Endothelial cell of hepatic sinusoid (primary cell): ENCODE data around the gene TEX30.

Source experiments
- in situ Hi-C: cut with HindIII; loops from 2 replicates; pipeline ENCODE4 v1.10.0; 2017; ENCODE audit warnings: low sequenced_read_pairs

The TEX30 gene

GRCh38 chr13:102773441-102774213 lies at the start of gene TEX30:
TSS of gene TEX30 (minus strand) at chr13:102773786. CDS start at chr13:102770026, 3,760 bp downstream.
- in situ Hi-C loops: no loop called here

GRCh38 chr13:102817907-102818306 lies 44.3 kb upstream of the TEX30 start:
- in situ Hi-C loops: loop anchor here (25.0 kb wide), 1 partner anchor 231 kb away; the partner anchor contains the start of gene TPP2

GRCh38 chr13:102817241-102817640 lies 43.7 kb upstream of the TEX30 start:
- in situ Hi-C loops: loop anchor here (25.0 kb wide), 1 partner anchor 230 kb away; the partner anchor contains the start of gene TPP2

- in situ Hi-C loops: loop anchor here (25.0 kb wide), 1 partner anchor 229 kb away; the partner anchor contains the start of gene TPP2
Observed at GRCh38 chr13:102816708-102817107, 43.1 kb upstream of the TEX30 start.

GRCh38 chr13:102815788-102816187 lies 42.2 kb upstream of the TEX30 start:
- in situ Hi-C loops: loop anchor here (25.0 kb wide), 1 partner anchor 228 kb away; the partner anchor contains the start of gene TPP2

- in situ Hi-C loops: loop anchor here (25.0 kb wide), 1 partner anchor 227 kb away; the partner anchor contains the start of gene TPP2
Observed at GRCh38 chr13:102814793-102815192, 41.2 kb upstream of the TEX30 start.

DNA sequence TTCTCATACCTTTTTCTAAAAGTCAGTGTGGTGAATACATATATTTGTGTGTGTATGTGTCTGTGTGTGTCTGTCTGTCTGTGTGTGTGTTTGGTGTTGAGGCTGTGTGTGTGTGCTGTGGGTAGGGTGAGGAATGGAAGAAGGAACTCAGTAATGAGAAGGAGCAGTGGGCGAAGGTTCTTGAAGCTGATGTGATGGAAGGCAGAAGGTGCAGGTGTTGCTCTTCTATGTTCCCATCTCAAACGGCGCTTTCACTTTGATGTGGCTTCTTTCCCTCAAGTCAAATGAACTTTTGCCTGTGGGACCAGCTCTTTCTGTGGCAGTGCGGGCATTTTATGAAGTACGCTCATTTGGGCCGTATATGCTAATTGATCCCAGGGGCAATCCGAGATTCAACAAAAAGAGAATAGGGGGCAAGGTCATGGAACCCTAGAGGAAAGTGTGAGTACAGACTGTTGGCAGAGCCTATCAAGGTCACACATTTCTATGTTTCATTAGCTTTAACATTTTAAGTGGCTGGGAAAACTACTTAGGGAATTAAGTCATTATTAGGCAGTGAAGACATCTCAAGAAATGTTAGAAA lies 40.5 kb upstream of the TEX30 start:
- in situ Hi-C loops: loop anchor here (25.0 kb wide), 1 partner anchor 227 kb away; the partner anchor contains the start of gene TPP2

DNA sequence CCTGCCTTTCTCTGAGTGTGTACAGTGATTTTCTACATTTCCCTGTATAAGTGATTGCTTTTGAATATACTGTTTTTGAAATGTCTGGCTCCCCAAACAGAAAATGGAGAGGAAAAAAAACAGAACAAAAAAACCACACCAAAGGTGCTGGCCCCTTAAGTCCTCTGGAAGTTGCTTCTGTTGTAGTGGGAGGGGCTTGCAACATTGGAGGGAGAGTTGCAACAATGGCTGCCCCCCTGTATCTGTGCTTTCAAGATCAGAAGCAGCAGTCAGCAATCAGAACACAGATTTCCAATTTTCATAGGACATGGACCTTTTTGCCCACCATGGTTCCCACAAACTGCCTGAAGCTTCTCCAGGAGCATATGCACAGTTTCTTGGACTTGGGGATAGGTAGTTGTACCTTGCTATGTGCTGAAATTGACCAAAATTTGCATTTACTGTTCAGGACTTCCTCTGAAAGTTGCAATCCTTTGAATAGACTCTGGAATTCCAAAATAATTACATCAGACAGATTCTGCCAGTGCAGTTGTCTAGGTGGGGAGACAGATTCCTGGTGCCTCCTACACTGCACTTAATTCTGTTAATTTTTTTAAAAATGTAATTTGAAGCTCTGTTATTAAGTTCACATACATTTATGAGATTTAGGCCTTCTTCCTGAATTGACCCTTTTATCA lies 39.2 kb upstream of the TEX30 start:
- in situ Hi-C loops: loop anchor here (25.0 kb wide), 1 partner anchor 225 kb away; the partner anchor contains the start of gene TPP2

DNA sequence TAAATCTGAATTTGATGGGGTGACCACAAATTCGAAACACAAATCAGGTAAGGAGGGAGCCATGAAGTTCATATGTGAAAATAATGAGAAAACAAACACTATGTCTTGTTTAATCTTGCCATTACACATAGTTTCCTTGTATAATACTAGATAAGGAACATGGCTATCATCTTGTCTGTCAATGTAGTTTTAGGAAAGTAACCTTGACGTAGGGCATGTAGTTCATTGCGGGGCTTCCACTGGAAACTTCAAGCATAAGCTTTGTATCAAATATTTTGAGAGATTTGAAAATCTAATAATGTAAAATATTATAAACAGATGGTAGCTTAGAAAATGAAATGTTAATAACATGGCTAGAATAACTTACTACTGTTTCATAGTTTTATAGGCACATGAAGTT lies 34.1 kb upstream of the TEX30 start:
- in situ Hi-C loops: loop anchor here (25.0 kb wide), 1 partner anchor 220 kb away; the partner anchor contains the start of gene TPP2

GRCh38 chr13:102805680-102806079 lies 32.1 kb upstream of the TEX30 start:
- in situ Hi-C loops: loop anchor here (25.0 kb wide), 1 partner anchor 218 kb away; the partner anchor contains the start of gene TPP2

DNA sequence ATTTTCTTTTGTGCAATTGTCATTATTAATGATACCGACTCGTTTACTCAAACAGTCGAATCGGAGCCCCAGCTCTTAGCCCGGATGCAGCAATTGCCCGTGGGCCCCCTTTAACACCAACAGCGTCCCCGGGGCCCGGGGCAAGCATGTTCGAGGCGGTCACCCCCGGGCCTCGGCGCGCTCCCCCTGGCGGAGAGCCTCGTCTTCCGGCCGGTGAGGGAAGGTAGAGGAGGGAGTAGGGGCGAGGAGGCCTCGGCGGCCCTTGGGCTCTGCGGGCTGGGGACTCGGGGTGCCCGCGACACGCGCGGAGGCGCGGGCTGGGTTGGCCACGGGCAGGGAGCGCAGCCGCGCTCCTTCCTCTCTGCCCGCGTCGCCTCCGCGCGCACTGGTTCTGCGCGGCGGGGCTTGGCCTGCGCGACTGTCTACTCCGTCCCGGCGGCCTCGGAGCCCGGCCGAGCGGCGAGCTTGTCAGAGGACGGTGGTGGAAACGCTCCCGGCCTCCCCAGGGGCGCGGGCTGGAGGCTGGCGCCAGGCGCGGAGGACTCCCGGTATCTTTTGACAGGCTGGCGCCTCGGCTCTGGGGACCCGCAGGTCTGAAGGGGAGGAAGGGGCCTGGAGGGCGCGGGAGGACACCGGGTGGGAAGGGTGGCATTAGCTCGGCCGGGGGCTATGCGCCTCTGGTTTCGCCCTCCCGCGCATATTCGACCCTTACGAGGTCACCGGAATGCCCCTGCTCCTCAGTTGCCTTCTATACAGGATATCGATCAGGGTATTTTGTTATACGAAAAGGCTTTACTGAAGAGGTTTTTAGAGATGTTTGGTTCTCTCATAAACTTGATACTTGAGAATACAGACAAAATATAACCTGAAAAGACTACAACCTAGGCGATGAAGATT lies 26.8 kb upstream of the TEX30 start:
- in situ Hi-C loops: loop anchor here (25.0 kb wide), 1 partner anchor 213 kb away; the partner anchor contains the start of gene TPP2

DNA sequence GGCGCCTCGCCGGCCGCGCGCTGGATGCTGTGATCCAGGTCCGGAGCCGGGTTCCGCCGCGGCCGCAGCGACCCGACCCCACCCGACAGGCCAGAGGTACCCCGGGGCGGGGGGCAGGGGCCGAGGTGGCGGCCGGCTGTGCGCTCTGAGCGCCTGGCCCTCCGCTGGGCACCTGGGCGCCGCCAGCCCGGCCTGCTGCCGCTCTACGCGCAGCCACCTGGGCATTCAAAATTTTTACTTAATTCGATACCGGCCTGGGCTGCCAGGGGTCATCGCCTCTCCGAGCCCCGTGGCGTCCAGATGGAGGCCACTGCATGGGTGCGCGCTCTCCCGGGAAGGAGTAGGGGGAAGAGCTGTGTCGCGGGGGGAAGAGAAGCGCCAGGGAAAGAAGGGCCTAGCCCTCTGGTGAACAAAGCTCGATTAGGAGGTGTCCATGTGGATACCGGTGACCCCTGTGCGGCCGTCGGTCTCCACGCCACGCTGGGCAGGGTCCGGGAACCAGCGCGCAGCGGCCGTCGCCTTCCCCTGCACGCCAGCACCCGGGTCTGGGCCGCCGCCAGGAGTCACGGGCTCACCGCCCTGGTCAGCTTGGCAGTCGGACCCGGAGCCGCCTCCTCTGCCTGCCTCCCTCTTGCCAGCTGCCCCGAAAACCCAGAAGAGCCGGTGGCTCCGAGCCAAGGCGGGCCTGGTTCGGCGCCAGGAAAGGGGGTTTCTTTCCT lies 26.0 kb upstream of the TEX30 start:
- in situ Hi-C loops: loop anchor here (25.0 kb wide), 1 partner anchor 212 kb away; the partner anchor contains the start of gene TPP2

DNA sequence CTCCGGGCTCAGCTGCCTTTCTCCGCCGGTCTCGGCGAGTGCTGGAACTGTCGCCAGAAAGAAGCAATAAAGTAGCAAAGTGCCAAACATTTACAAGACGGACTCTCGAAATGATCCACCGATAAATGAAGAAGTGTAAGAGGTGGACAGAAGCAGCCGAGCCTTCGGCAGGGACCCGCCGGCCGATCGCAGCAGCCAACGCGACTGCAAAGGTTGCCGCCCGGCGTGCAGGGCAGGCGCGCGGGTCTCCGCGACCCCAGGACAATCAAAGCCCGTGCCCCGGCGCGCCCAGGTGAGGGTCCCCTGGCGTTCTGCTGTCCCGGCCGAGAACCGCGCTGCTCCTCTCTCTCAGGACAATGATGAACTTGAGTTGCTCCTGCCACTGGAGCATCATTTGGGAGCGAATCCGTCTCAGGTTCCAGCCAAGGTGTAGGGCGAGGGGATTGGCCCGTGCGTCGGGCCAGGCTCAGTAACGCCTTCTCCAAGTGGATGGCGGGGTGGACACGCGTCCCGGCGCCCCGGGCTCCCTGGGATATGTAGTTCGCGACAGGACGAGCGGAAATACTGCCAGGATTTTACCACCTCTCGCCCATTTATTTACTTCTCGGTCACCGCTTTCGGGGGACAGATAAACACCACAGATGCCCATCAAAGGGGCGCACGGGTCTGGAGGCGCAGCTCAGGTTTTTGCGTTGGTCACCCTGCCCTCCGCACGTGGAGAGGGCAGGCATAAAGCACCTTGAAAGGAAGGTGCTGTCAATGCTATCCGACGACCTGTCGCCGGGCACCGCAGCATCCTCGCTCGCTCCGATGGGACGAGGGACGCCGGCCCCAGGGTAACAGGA lies 25.2 kb upstream of the TEX30 start, which contains the start of the genes BIVM and POGLUT2:
BIVM (plus strand) TSS at position 539 of the 845 bp plus-strand sequence. CDS start 8,149 bp downstream, outside the sequence.
POGLUT2 (minus strand) TSS at position 396 of the 845 bp plus-strand sequence; CDS start at position 90, 306 bp downstream.
- in situ Hi-C loops: no loop called here

- in situ Hi-C loops: no loop called here
Observed at GRCh38 chr13:102793611-102794355, 20.2 kb upstream of the TEX30 start.

- in situ Hi-C loops: no loop called here
Observed at GRCh38 chr13:102792396-102792795, 18.8 kb upstream of the TEX30 start.

GRCh38 chr13:102788683-102789082 lies 15.1 kb upstream of the TEX30 start:
- in situ Hi-C loops: no loop called here

DNA sequence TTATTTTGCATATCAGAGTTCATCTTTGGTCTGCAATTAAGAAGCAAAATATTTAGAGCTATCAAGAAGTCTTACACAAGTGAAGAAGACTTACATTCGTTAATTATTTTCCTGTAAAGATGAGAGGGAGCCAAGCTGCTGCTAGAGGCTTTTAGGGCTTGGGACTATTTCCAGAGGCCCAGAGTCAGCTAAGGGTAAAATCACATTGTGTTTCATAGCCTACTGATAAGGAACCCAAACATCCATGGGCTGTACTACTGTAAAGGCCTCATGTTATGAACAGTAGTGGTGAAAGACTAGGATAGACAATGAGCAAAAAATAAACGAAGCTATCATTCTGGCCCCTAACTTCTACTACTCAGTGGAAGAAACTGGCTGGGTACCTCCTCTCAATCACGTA lies 10.9 kb upstream of the TEX30 start:
- in situ Hi-C loops: no loop called here
